CD14-positive monocyte (primary cell): ENCODE measurements around the gene SLC35F2. TPM values are rescaled to one million over a fixed set of nuclear protein-coding genes. Genes with fewer than 3 reads are reported as not detected.

Source experiments
- DNase-seq, 3 donors: peaks; one replicate each; pipeline ENCODE4 v3.0.0-alpha.2; 2011 to 2022
- H2AFZ ChIP-seq: 2 replicates; pipeline ENCODE4 v1.6.0; 2012; ENCODE audit warnings: mild to moderate bottlenecking, low read depth, low read length, inconsistent platforms; ENCODE audit not compliant: insufficient read depth, poor library complexity, severe bottlenecking
- H3K27ac ChIP-seq, 2 donors: 1 replicate in 1 of 2; 2 replicates in 1 of 2; pipeline ENCODE4 v1.5.1; 2012 to 2013; ENCODE audit warnings: low read length in 2 of 2, control low read depth in 1 of 2, inconsistent platforms in 1 of 2, low read depth in 1 of 2, mild to moderate bottlenecking in 1 of 2
- H3K27me3 ChIP-seq, 2 donors: one replicate each; pipeline versions ENCODE4 v1.6.0 to v1.6.1; 2011 to 2013; ENCODE audit warnings: low read length in 2 of 2; ENCODE audit not compliant: control insufficient read depth in 2 of 2, insufficient read depth in 2 of 2
- H3K36me3 ChIP-seq, 2 donors: replicated peaks in 1 of 2; 1 replicate in 1 of 2; 2 replicates in 1 of 2; pipeline versions ENCODE4 v1.5.1 to v1.6.1; 2012 to 2013; ENCODE audit warnings: low read length in 2 of 2, control low read depth in 1 of 2, inconsistent platforms in 1 of 2, mild to moderate bottlenecking in 1 of 2; ENCODE audit not compliant: insufficient read depth in 2 of 2, control insufficient read depth in 1 of 2
- H3K4me1 ChIP-seq, 2 donors: 1 replicate in 1 of 2; 2 replicates in 1 of 2; pipeline versions ENCODE4 v1.5.1 to v1.6.1; 2012 to 2013; ENCODE audit warnings: low read length in 2 of 2, control low read depth in 1 of 2, inconsistent platforms in 1 of 2, mild to moderate bottlenecking in 1 of 2, moderate library complexity in 1 of 2; ENCODE audit not compliant: insufficient read depth in 2 of 2, control insufficient read depth in 1 of 2
- H3K4me2 ChIP-seq: replicated peaks from 2 replicates; pipeline ENCODE3; 2012; ENCODE audit warnings: low read length, moderate library complexity, mild to moderate bottlenecking; ENCODE audit not compliant: poor library complexity, severe bottlenecking; ENCODE audit errors: extremely low read depth
- H3K4me3 ChIP-seq, 3 experiments: fragments of 200-600 bp in 1 of 3; sonication (generic) in 1 of 3; replicated peaks in 1 of 3; 1 replicate in 2 of 3; 2 replicates in 1 of 3; pipeline ENCODE4 v1.5.1; 2011 to 2013; ENCODE audit warnings: low read length in 3 of 3, mild to moderate bottlenecking in 3 of 3, control low read depth in 2 of 3, low read depth in 2 of 3, inconsistent platforms in 1 of 3, moderate library complexity in 1 of 3
- H3K79me2 ChIP-seq: 2 replicates; pipeline ENCODE4 v1.6.0; 2012; ENCODE audit warnings: mild to moderate bottlenecking, control low read depth, inconsistent platforms, low read length, moderate library complexity; ENCODE audit not compliant: insufficient read depth
- H3K9ac ChIP-seq: 2 replicates; pipeline ENCODE4 v1.6.0; 2017; ENCODE audit warnings: low read length, mild to moderate bottlenecking; ENCODE audit not compliant: insufficient read depth, poor library complexity, severe bottlenecking
- H3K9me3 ChIP-seq, 2 donors: replicated peaks in 1 of 2; 1 replicate in 1 of 2; 2 replicates in 1 of 2; pipeline versions ENCODE4 v1.5.1 to v1.6.1; 2012 to 2013; ENCODE audit warnings: low read length in 2 of 2, control low read depth in 1 of 2; ENCODE audit not compliant: control insufficient read depth in 1 of 2, insufficient read depth in 1 of 2
- H4K20me1 ChIP-seq: 2 replicates; pipeline ENCODE4 v1.6.0; 2012; ENCODE audit warnings: mild to moderate bottlenecking, low read length, control low read depth, moderate library complexity; ENCODE audit not compliant: insufficient read depth
- H3K27ac Mint-ChIP-seq, 7 donors: one replicate each; pipeline ENCODE4 v1.8.0; 2020; ENCODE audit warnings: mild to moderate bottlenecking in 7 of 7, mixed read lengths in 7 of 7, moderate library complexity in 6 of 7, inconsistent platforms in 2 of 7
- H3K27me3 Mint-ChIP-seq, 3 donors: one replicate each; pipeline ENCODE4 v1.8.0; 2021 to 2022; ENCODE audit warnings: low read depth in 3 of 3, mild to moderate bottlenecking in 3 of 3, mixed read lengths in 3 of 3, moderate library complexity in 3 of 3, inconsistent platforms in 1 of 3
- H3K36me3 Mint-ChIP-seq, 2 donors: one replicate each; pipeline ENCODE4 v1.8.0; 2020; ENCODE audit warnings: mixed read lengths in 2 of 2, inconsistent platforms in 1 of 2, mild to moderate bottlenecking in 1 of 2
- H3K4me1 Mint-ChIP-seq: one replicate; pipeline ENCODE4 v1.8.0; 2020; ENCODE audit warnings: mild to moderate bottlenecking, mixed read lengths
- H3K4me3 Mint-ChIP-seq, 2 donors: one replicate each; pipeline ENCODE4 v1.8.0; 2020; ENCODE audit warnings: mild to moderate bottlenecking in 2 of 2, mixed read lengths in 2 of 2, moderate library complexity in 1 of 2
- H3K9me3 Mint-ChIP-seq, 7 donors: one replicate each; pipeline ENCODE4 v1.8.0; 2020 to 2022; ENCODE audit warnings: mixed read lengths in 7 of 7, mild to moderate bottlenecking in 6 of 7, moderate library complexity in 6 of 7, inconsistent platforms in 2 of 7
- WGBS: methylation state at CpG from one replicate; pipeline ENCODE4 v1.1.5; 2013; ENCODE audit warnings: missing lambda C conversion rate; ENCODE audit not compliant: insufficient coverage; 5-methylcytosine and 5-hydroxymethylcytosine counted together
- intact Hi-C, 2 donors: fragments of 100-400 bp; cut with micrococcal nuclease; formaldehyde crosslinking; loops; one replicate each; pipeline versions ENCODE4 v1.15.0 to v1.15.1; 2023
- polyA plus RNA-seq, 3 donors: library from polyadenylated mRNA; depleted of rRNA in 1 of 3; unstranded in 2 of 3; stranded (reverse) in 1 of 3; fragments of 300-500 nt in 2 of 3; fragments of >200 nt in 1 of 3; fragmentation: Illumina TruSeq in 2 of 3; gene quantifications; 1 replicate in 2 of 3; 2 replicates in 1 of 3; pipeline ENCODE4 v1.2.3, GENCODE V29; 2012 to 2021
- TF ChIP-seq, protein P1 (sequence below): fragments of 200-600 bp; IDR thresholded peaks from one replicate; pipeline ENCODE4 v1.8.0; 2022; ENCODE audit warnings: antibody characterized with exemption, mild to moderate bottlenecking

SLC35F2 gene
- polyA plus RNA-seq, 3 donors: 0.24 to 0.25 TPM; not detected in 1

DNA sequence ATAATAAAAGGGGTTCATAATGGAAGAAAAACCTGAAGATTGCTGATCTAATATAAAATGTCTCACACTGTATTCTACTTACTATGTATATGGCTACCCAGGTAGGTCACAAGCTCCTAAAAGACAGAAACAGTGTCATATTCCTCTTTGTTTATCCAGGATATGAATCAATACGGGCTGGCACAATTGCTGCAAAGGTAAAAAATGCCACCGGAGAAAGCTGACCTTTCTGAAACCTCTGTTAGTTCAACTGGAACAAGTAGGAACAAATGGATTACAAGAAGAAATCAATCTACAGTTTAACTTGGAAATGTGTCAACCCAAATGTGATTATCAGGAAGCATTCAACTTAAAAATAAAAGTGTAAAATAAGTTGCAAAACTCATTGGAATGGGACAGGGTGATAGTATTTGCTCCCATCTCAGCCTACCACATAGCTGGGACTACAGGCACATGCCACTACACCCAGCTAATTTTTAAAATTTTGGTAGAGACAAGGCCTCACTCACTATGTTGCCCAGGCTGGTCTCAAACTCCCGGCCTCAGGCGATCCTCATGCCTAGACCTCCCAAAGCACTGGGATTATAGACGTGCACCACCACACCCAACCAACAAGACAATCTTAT, 27.6 kb downstream of the SLC35F2 start:
- no peak overlapping the region for H3K27ac ChIP-seq
- H3K27me3 ChIP-seq: no peaks in the 10 kb centered on the region
- no peaks in the 10 kb centered on the region for H3K9me3 ChIP-seq
- H3K79me2 ChIP-seq: peaks cover 4% of the 10 kb centered on the region
- intact Hi-C loops: no loop called here
- no peak overlapping the region for H3K4me3 ChIP-seq
- Mint-ChIP-seq H3K9me3 (peaks cover 0 to 4% (median 0%) of the 10 kb centered on the region in 7 donors), H3K4me3 (no peak overlapping the region), H3K4me1 (peaks cover 6% of the 10 kb centered on the region), H3K36me3 (no peaks in the 10 kb centered on the region), H3K27ac (no peak overlapping the region), H3K27me3 (peaks cover 0 to 2% (median 0%) of the 10 kb centered on the region in 3 donors)
- no peaks in the 10 kb centered on the region for H4K20me1 ChIP-seq
- DNase-seq: no peak
- 95% methylated on average over 3 of the region's 5 CpGs for WGBS
- no peak overlapping the region for H2AFZ ChIP-seq
- no peak overlapping the region for H3K9ac ChIP-seq
- H3K36me3 ChIP-seq: no peaks in the 10 kb centered on the region
- peaks cover 0 to 3% of the 10 kb centered on the region in 2 donors for H3K4me1 ChIP-seq
- TF ChIP-seq, protein P1, sequence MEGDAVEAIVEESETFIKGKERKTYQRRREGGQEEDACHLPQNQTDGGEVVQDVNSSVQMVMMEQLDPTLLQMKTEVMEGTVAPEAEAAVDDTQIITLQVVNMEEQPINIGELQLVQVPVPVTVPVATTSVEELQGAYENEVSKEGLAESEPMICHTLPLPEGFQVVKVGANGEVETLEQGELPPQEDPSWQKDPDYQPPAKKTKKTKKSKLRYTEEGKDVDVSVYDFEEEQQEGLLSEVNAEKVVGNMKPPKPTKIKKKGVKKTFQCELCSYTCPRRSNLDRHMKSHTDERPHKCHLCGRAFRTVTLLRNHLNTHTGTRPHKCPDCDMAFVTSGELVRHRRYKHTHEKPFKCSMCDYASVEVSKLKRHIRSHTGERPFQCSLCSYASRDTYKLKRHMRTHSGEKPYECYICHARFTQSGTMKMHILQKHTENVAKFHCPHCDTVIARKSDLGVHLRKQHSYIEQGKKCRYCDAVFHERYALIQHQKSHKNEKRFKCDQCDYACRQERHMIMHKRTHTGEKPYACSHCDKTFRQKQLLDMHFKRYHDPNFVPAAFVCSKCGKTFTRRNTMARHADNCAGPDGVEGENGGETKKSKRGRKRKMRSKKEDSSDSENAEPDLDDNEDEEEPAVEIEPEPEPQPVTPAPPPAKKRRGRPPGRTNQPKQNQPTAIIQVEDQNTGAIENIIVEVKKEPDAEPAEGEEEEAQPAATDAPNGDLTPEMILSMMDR: no peak
- H3K4me2 ChIP-seq: no peak overlapping the region

DNA sequence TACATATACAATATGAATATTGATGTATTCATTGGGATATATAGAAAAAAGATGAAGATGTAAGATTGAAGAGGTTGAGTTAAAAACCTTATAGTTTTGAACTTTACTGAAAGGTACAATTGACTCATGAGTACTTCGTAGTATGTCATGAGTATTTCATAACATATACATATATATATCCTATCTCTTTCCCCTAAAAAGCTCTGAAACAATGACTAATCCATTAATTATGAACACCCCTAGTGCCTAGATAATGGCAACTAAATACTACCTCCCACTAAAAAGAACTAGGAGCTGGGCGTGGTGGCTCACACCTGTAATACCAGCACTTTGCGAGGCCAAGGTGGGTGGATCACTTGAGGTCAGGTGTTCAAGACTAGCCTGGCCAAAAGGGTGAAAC, 31.5 kb downstream of the SLC35F2 start:
- whole genome bisulfite sequencing: 100% methylated on average over 1 of the region's 3 CpGs
- H3K4me3 ChIP-seq: no peak overlapping the region
- H3K4me3 Mint-ChIP-seq: no peak overlapping the region
- H4K20me1 ChIP-seq: no peaks in the 10 kb centered on the region
- peaks cover 0 to 4% (median 0%) of the 10 kb centered on the region in 7 donors for H3K9me3 Mint-ChIP-seq
- peaks cover 18% of the 10 kb centered on the region in 2 donors for H3K4me1 ChIP-seq
- intact Hi-C loops: no loop called here
- no peak overlapping the region for H3K27ac Mint-ChIP-seq
- no peak for DNase-seq
- no peak overlapping the region for H3K4me2 ChIP-seq
- no peaks in the 10 kb centered on the region for H3K27me3 Mint-ChIP-seq
- TF ChIP-seq, protein P1: no peak
- no peaks in the 10 kb centered on the region for H3K36me3 ChIP-seq
- H3K79me2 ChIP-seq: peaks cover 4% of the 10 kb centered on the region
- H3K27me3 ChIP-seq: no peaks in the 10 kb centered on the region
- H2AFZ ChIP-seq: no peak overlapping the region
- H3K27ac ChIP-seq: no peak overlapping the region
- H3K36me3 Mint-ChIP-seq: no peaks in the 10 kb centered on the region
- H3K9ac ChIP-seq: no peak overlapping the region
- peaks cover 23% of the 10 kb centered on the region for H3K4me1 Mint-ChIP-seq
- no peaks in the 10 kb centered on the region for H3K9me3 ChIP-seq
